Activated T-helper 1 cell treated with anti-CD3 and anti-CD28 coated beads, Interleukin-12 subunit alpha, Interleukin-12 subunit beta, Interleukin-2, Interleukin-4 antibody, amounts not matched to agents 30 ng/mL and 10 ng/mL and 1 ng/mL, durations not matched to agents 14 hours and 24 hours and 36 hours (primary cell): ENCODE data around the gene RTF1. TPM values are rescaled to one million over a fixed set of nuclear protein-coding genes. Genes with fewer than 3 reads are reported as not detected.

ENCODE experiments used
- DNase-seq: peaks from one replicate; pipeline ENCODE4 v3.0.0; 2021; ENCODE audit warnings: low spot score
- H3K27ac Mint-ChIP-seq: one replicate; pipeline ENCODE4 v1.8.0; 2021; ENCODE audit warnings: mild to moderate bottlenecking, mixed read lengths
- H3K27me3 Mint-ChIP-seq: one replicate; pipeline ENCODE4 v1.8.0; 2022; ENCODE audit warnings: mild to moderate bottlenecking, moderate library complexity, mixed read lengths; ENCODE audit not compliant: insufficient read depth
- H3K36me3 Mint-ChIP-seq: one replicate; pipeline ENCODE4 v1.8.0; 2021; ENCODE audit warnings: low read depth, mixed read lengths
- H3K4me1 Mint-ChIP-seq: one replicate; pipeline ENCODE4 v1.8.0; 2021; ENCODE audit warnings: low read depth, mixed read lengths
- H3K4me3 Mint-ChIP-seq: one replicate; pipeline ENCODE4 v1.8.0; 2021; ENCODE audit warnings: mild to moderate bottlenecking, moderate library complexity, mixed read lengths
- H3K9me3 Mint-ChIP-seq: one replicate; pipeline ENCODE4 v1.8.0; 2021; ENCODE audit warnings: mixed read lengths
- intact Hi-C: fragments of 100-400 bp; cut with micrococcal nuclease; formaldehyde crosslinking; loops from one replicate; pipeline ENCODE4 v1.15.1; 2024
- total RNA-seq: library from RNA; stranded (reverse); gene quantifications from 2 replicates; pipeline ENCODE4 v1.2.3, GENCODE V29; 2022

Gene RTF1
- total RNA-seq, 1 donor from 2014 or later: 41.0 TPM

DNA sequence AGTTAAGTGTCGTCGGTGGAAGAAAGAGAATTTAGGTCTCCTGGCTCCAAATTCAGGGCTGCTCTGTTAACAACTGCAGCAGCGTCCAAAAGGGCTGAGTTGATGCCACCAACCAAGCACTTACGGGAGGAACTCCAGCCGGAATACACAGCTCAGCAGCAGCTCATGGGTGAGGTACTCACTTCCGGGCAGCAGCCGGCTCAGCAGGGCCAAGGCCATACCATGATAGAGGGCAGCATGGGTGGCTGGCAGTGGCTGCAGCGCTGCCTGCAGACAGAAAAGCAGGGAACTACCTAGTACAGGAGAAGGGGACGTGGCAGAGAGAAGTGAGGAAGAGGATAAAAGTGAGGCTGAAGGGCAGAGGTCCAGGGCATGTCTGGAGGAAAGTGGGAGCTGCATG is 104.7 kb downstream of the RTF1 start:
- no peaks in the 10 kb centered on the region for H3K27me3 Mint-ChIP-seq
- no peak for DNase-seq
- H3K9me3 Mint-ChIP-seq: no peaks in the 10 kb centered on the region
- intact Hi-C loops: no loop called here
- H3K27ac Mint-ChIP-seq: no peak overlapping the region
- no peak overlapping the region for H3K4me3 Mint-ChIP-seq
- no peaks in the 10 kb centered on the region for H3K4me1 Mint-ChIP-seq
- peaks cover 26% of the 10 kb centered on the region for H3K36me3 Mint-ChIP-seq

DNA sequence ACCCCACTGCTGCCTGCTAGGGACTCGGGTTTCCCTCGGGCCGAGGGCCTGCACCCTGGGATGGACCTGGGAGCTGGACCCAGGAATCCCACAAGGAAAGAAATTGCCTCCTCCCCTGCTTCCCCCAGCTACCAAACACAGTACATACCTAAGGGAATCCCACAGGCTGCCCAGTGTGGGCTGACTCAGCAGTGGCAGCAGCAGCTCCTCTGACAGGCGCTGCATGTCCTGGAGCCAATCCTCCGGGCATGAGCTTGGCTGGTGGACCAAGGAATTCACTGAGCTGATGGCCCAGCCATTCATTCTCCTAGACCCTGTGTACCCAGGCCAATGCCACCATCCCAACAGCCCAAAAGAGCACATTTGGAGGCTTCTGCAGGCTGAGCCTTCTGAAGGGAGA is 106.2 kb downstream of the RTF1 start:
- DNase-seq: no peak
- intact Hi-C loops: no loop called here
- Mint-ChIP-seq H3K36me3 (peaks cover 22% of the 10 kb centered on the region), H3K9me3 (no peaks in the 10 kb centered on the region), H3K4me3 (no peak overlapping the region), H3K4me1 (no peaks in the 10 kb centered on the region), H3K27ac (no peak overlapping the region), H3K27me3 (no peaks in the 10 kb centered on the region)

DNA sequence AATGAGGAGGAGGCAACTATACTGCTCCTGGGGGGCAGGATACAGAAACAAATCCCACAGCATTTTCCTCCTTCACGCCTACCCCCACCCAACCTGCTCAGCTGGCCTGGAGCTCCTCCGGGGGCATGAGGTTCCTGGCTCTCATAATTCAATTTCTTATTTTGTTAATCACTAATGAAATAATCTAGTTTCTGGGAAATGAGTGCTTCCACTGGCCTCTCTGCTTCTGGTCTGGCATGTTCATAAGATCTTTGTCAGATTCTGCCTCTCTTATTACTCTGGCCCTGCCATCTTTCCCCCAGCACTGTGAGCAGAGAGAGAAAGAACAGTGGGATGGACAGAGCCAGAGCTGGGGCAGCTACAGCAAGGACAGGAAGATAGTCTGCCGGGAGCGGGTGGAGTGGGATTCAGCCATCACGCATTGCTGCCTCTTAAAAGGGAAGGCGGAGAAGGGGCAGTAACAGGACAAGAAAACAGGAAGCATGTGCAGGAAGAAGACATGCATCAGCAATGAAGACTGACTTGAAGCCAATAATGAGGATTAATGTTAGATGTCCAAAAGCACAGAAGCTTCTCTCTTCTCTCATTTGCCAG is 113.6 kb downstream of the RTF1 start:
- intact Hi-C loops: no loop called here
- peaks cover 29% of the 10 kb centered on the region for H3K36me3 Mint-ChIP-seq

More for the DNA sequence above, 113.6 kb downstream of the RTF1 start:
- Mint-ChIP-seq H3K4me3 (no peak overlapping the region), H3K9me3 (no peaks in the 10 kb centered on the region), H3K27ac (no peak overlapping the region), H3K4me1 (no peaks in the 10 kb centered on the region), H3K27me3 (no peaks in the 10 kb centered on the region)
- DNase-seq: no peak

Other genes starting within 250 kb of the RTF1 start
- not detected in 2 replicates for gene EXD1, start 186.3 kb upstream of the RTF1 start, total RNA-seq
- 43.5 and 55.2 TPM in 2 replicates for gene CHP1, start 185.8 kb upstream of the RTF1 start, total RNA-seq
- gene OIP5, start 84.5 kb upstream of the RTF1 start, total RNA-seq: 15.6 and 17.6 TPM in 2 replicates
- gene NUSAP1, start 84.2 kb upstream of the RTF1 start, total RNA-seq: 112 and 117 TPM in 2 replicates
- gene NDUFAF1, start 14.6 kb upstream of the RTF1 start, total RNA-seq: 26.7 and 28.0 TPM in 2 replicates
- gene ITPKA, start 76.8 kb downstream of the RTF1 start, total RNA-seq: 2.8 and 3.1 TPM in 2 replicates
- 0.13 TPM in 1 of 2 replicates, not detected in the other for gene LTK, start 96.7 kb downstream of the RTF1 start, total RNA-seq
- 52.4 and 58.1 TPM in 2 replicates for gene RPAP1, start 127.2 kb downstream of the RTF1 start, total RNA-seq
- 2.6 and 3.0 TPM in 2 replicates for gene TYRO3, start 142.1 kb downstream of the RTF1 start, total RNA-seq
- gene MGA, start 243.3 kb downstream of the RTF1 start, total RNA-seq: 37.5 and 38.8 TPM in 2 replicates